KBM-7 (cell line): Measurements from ENCODE around the gene ERICH6B.

ENCODE experiments used
- DNase-seq: peaks from one replicate; pipeline ENCODE4 v3.0.0-alpha.2; 2015
- in situ Hi-C: fragments of 300-500 bp; cut with MboI; formaldehyde crosslinking; loops from 2 replicates; pipeline ENCODE4 v1.14.3; 2020; ENCODE audit warnings: low sequenced_read_pairs, low pct_unique_long_range_greater_than_20kb, mixed read lengths

Gene ERICH6B

DNA sequence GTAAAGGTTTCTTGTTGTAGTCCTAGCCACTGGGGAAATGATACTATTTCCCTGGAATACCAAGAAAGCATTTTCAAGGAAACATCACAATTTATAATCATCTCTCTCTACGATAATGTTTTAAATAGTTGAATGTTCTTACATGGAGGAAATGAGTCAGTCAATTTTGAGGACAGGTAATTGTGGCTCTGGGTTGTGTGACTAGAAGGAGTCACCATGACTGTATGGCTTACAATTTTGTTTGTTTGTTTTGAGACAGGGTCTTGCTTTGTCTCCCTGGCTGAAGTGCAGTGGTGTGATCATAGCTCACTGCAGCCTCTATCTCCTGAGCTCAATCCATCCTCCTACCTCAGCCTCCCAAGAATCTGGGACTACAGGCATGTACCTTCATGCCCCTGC lies 103.4 kb downstream of the ERICH6B start:
- no peak for DNase-seq
- in situ Hi-C loops: no loop called here

DNA sequence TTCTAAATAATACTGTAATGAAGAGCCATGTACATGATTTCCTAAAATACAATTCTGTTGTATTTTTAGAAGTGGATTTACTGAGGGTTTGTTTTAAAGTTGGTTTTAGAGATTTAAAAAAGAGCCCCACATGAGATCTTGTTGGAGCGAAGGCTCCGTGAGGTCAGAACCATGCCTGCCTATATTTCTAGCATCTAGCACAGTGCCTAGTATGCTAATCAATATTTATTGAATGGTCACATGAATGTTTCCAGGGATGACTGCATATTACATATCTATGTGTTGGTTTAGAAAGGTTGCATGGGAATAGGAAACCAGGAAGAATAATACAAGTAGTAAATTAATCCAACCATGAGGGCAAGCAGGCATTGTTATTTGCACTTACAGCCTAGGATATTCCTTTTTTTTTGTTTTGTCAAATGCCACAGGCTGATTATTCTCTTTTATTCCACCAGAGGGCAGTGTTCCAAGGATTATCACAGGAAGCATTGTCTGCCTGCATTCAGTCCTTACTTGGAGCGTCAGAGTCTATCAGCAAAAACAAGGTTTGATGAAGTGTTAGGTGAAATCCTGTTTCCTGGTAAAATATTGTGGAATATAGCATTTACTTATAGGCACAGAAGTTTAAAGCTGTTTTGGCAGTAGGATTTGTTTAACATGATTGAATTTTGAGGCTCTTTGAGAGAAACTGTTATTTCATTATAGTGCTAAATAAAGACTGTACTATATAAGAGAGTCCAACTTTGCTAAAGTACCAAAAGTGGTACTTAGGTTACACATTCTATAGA lies 104.0 kb downstream of the ERICH6B start:
- DNase-seq: peak; percentile 82
- in situ Hi-C loops: no loop called here

DNA sequence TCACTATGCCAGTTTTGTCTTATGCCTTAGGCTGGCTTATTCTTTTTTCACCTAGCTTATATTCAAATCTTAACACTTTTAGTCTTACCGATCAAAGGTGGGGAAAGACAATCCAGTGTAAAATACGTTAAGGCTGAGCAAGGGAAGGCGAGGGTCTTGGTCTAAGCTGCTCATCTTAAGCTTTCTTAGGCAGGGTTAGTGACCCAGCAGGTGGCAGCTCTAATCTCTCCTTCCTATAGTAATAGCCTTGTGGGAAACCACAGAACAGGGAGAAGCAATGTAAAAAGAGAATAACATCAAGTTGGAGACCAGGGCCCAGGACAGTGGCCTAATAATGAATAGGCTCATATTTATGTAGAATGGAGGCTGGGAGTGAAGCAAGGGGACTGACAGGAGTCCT lies 104.9 kb downstream of the ERICH6B start:
- peak; percentile 11 for DNase-seq
- in situ Hi-C loops: no loop called here

DNA sequence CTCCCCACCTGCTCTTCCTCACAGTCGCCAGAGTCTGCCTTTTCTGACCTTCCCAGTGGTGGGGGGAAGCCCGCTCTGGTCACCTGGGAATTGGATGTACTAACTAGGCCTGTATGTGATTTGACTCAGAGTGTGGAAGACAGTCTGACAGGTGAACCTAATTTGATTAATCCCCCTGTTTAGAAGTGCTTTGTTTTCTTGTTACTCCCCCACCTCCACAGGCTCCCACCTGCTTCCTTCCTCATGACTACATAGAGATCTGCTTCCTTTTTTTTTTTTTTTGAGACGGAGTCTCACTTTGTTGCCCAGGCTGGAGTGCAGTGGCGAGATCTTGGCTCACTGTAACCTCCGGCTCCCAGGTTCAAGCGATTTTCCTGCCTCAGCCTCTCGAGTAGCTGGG lies 106.8 kb downstream of the ERICH6B start:
- DNase-seq: peak; percentile 65
- in situ Hi-C loops: no loop called here

DNA sequence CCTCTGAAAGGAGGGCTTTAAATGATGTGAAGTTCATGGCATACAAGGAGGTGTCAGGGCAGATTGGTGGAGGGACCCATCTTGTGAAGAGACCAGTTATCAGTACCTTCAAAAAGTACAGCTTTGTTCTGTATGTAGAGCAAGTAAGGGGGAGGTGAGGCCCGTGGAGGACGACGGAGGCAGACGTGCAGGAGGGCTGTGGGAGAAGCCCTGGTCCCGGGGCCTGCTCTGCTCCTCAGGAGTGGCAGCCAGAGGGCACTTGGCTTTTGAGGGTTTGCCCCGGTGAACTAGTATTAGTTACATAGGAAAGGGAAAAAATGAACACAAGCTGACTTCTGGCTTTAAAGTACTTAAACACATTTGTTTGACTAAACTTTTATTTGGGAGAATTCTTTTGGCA lies 108.7 kb downstream of the ERICH6B start:
- in situ Hi-C loops: no loop called here
- DNase-seq: no peak

DNA sequence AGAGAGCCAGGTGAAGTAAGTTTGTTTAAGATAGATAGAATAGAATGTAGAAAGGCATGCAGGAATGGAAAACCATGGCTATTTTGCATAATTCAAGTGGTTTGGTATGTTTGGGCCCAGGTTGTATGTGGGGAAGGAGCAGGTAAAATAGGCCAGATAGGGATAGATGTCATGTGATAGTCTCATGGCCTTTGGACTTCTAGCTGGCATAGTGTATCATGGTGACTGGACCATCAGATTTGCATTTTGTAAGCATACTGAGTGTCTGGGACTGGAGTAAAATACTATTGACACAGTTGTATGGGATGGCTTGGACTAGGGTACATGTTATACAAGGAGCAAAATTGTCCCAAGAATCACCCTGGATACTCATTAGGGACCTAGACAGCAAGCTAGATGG lies 111.9 kb downstream of the ERICH6B start:
- in situ Hi-C loops: no loop called here
- no peak for DNase-seq

DNA sequence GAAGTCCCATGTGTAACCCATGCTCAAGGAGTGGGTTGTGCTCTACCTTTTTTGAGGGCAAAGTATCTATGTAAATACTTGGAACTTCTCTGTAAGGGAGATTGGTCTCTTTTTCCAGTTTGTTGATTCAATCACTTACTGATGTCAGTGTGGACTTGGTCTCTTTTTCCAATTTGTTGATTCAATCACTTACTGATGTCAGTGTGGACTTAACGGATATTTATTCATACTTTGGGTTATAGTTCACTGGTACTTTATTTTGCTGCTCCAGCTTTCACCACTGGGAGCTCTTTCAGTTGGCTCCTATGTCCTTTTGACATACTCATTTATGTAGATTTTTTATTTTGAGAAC lies 114.4 kb downstream of the ERICH6B start:
- in situ Hi-C loops: no loop called here
- peak; percentile 16 for DNase-seq

DNA sequence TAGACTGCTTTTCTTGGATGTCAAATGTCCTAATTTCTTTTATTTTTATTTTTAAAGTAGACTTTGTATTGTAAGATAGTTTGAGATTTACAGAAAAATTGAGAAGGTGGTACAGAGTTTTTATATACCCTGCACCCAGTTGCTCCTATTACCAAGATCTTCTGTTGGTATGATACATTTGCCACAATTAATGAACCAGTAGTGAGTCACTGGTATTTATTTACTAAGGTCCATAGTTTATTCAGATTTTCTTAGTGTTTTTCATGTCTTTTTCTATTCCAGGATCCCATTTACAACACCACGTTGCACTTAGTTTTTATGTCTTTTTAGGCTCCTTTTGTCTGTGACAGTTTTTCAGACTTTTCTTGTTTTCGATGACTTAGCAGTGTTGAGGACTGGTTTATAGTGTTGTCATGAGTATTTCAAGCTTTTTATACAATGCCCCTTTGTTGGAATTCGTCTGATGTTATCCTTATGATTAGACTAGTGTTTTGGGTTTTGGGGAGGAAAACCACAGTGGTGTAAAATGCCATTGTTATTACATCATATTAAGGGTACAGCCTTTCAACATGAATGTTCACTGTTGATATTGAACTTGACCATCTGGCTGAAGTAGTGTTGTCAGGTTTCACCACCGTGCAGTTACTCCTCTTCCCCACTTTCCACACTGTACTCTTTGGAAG lies 114.9 kb downstream of the ERICH6B start:
- in situ Hi-C loops: no loop called here

DNA sequence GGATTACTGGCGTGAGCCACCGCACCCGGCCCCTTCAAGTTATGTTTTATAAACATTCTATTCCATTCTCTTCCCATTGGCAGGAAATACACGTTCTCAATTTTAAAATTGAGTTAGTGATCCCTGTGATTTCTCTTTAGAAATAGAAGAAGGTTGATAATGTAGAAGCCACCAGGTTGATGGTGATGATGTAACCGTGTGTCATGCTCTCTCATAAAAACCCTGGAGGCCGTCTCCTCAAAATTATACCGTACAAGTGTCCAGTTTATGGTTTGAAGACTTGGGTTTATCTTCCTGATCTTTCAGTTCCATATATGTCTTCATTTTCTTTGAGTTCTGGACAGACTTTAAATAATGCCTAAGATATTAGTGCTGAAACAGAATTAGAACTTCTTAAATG lies 118.6 kb downstream of the ERICH6B start:
- DNase-seq: no peak
- in situ Hi-C loops: no loop called here

More for the DNA sequence above, 114.9 kb downstream of the ERICH6B start:
- DNase-seq: peak; percentile 51

DNA sequence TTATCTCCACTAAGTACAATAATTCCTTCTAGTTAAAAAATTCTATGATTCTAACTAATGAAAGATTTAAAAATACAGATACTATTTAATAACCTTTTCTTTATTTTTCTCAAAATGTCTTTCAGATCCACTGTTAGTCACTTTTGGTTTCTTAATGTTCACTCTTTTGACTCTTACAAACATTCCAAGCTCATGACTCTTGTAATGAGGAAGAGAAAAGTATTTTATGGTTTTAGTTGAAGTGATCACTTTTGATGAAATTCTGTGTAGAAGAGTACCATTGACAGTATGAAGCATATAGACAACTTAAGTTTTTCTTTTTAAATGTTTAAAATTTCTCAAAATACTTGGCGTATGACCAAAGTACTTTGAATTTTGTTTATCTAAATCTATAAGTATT lies 123.0 kb downstream of the ERICH6B start:
- no peak for DNase-seq
- in situ Hi-C loops: no loop called here
